ENCODE measurements around the gene NEDD8. TPM values are rescaled to one million over a fixed set of nuclear protein-coding genes. Genes with fewer than 3 reads are reported as not detected.

NEDD8 gene
- total RNA-seq, 1 experiment from 2014 or later, result 330 TPM

- peak; percentile 29 for ATAC-seq
- intact Hi-C loops (cut with micrococcal nuclease), result loop anchor here (2.0 kb wide), 1 partner anchor 16 kb away; the partner anchor contains the start of gene CHMP4A
- H3K36me3 ChIP-seq (ENCODE audit: low read depth, low read length), result peaks cover 9% of the 10 kb centered on the region
- H3K9me2 ChIP-seq (replicated peaks; ENCODE audit: low read length), result no peaks in the 10 kb centered on the region
- peak overlapping the region; percentile 89 for H3K27ac ChIP-seq (ENCODE audit: low read length)
- peak overlapping the region; percentile 86 for H3K4me3 ChIP-seq (ENCODE audit: low read length)
- H3K9ac ChIP-seq (ENCODE audit: low read length), result peak overlapping the region; percentile 99
- ChIA-PET CTCF (no interaction called here), POLR2A (ENCODE audit: unreplicated experiment) (interaction anchor here (0.5 to 0.7 kb wide), 2 partner anchors 60 to 81 kb away, joined by 3 to 4 read pairs; partner anchors contain the start of gene PSME1)
- H2AFZ ChIP-seq (ENCODE audit: low read length), result peak overlapping the region; percentile 99
- H3K9me3 ChIP-seq (ENCODE audit: low read length), result no peaks in the 10 kb centered on the region
- no peaks in the 10 kb centered on the region for H3K27me3 ChIP-seq (ENCODE audit: low read length)
- H3K79me2 ChIP-seq (ENCODE audit: low read length), result peaks cover 57% of the 10 kb centered on the region
- no peaks in the 10 kb centered on the region for H3F3A ChIP-seq (ENCODE audit: low read length, unreplicated experiment)
- peak; percentile 11 for DNase-seq
- peaks cover 9% of the 10 kb centered on the region for H3K4me1 ChIP-seq (ENCODE audit: insufficient read depth, low read length)
- no peak for TF ChIP-seq EZH2phosphoT487 (IDR thresholded peaks at IDR 0.05; ENCODE audit: borderline replicate concordance, low read length)
- H3K4me2 ChIP-seq (ENCODE audit: low read length), result peak overlapping the region; percentile 97
- no peaks in the 10 kb centered on the region for H4K20me1 ChIP-seq (ENCODE audit: low read length)
- BruUV-seq (replicated peaks), result TSS peak; percentile 77
Observed at GRCh38 chr14:24196071-24197055, 35.8 kb downstream of the NEDD8 start.

DNA sequence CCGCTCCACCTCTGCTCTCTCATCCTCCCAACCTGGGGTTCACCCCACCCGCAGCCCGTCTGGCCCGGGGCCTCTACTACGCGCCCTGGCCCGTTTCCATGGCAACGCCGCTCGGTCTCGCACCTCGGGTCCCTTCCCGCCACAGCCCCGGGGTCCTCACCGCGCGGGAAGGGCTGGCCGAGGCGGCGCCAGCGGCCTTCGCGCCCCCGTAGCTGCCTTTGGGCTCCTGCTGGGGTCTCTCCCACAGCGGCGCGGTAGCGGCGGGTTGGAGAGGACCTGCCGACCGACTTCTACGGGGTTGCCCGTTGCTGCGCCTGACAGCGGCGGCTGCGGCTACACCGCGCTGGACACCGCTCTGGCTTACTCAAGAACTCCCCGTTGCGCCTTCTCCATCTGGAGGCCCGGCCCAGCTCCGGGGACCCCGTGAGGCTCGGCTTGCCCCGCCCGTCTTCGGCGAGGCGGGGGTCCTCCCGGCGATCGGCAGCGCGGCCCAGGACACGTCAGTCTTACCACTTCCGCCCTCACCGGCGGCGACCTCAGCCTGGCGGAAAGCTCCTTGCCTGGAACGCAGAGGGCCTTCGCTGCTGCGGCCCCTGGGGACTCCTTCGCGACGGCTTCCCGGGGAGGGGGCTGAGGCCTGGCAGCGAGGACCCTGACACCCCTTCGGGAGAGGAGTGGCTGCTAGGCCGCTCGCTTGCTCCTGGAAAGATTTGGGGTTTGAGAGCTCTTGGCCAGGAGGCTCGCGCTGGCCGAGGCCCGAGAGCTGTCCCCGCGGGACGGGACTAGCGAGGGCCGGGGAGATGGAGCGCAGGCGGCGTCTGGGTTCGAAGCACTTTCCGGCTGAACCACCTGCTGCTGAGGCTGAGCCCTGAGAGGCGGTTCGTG lies 36.7 kb downstream of the NEDD8 start, which contains the start of gene TM9SF1:
TSS of gene TM9SF1 (minus strand) at position 256 of the 885 bp plus-strand sequence. CDS start 422 bp downstream, outside the sequence.
- CTCF ChIA-PET, result interaction anchor here (0.8 kb wide), 1 partner anchor 34 kb away, joined by 3 read pairs; the partner anchor contains the start of gene IRF9
- no TSS peak for BruUV-seq (replicated peaks)

More for the DNA sequence above, 36.7 kb downstream of the NEDD8 start, which contains the start of gene TM9SF1:
- peak within 1 kb of the TSS; percentile 99 for H3K9ac ChIP-seq (ENCODE audit: low read length)
- TF ChIP-seq, protein P1, sequence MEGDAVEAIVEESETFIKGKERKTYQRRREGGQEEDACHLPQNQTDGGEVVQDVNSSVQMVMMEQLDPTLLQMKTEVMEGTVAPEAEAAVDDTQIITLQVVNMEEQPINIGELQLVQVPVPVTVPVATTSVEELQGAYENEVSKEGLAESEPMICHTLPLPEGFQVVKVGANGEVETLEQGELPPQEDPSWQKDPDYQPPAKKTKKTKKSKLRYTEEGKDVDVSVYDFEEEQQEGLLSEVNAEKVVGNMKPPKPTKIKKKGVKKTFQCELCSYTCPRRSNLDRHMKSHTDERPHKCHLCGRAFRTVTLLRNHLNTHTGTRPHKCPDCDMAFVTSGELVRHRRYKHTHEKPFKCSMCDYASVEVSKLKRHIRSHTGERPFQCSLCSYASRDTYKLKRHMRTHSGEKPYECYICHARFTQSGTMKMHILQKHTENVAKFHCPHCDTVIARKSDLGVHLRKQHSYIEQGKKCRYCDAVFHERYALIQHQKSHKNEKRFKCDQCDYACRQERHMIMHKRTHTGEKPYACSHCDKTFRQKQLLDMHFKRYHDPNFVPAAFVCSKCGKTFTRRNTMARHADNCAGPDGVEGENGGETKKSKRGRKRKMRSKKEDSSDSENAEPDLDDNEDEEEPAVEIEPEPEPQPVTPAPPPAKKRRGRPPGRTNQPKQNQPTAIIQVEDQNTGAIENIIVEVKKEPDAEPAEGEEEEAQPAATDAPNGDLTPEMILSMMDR (conservative IDR thresholded peaks at IDR 0.05; ENCODE audit: low read depth, low read length), result no peak
- TF ChIP-seq EZH2 (IDR thresholded peaks at IDR 0.05; ENCODE audit: low read length, unreplicated experiment) (no peak), EZH2phosphoT487 (IDR thresholded peaks at IDR 0.05; ENCODE audit: borderline replicate concordance, low read length) (no peak)
- no peaks in the 10 kb centered on the region for H3K9me2 ChIP-seq (replicated peaks; ENCODE audit: low read length)
- POLR2A ChIA-PET (ENCODE audit: unreplicated experiment), result no interaction called here
- peak within 1 kb of the TSS; percentile 97 for H3K4me2 ChIP-seq (ENCODE audit: low read length)
- H3K27me3 ChIP-seq (ENCODE audit: low read length), result no peaks in the 10 kb centered on the region
- no peaks in the 10 kb centered on the region for H4K20me1 ChIP-seq (ENCODE audit: low read length)
- H3K36me3 ChIP-seq (ENCODE audit: low read depth, low read length), result peaks cover 8% of the 10 kb centered on the region; the same call in 1 of the 2 replicates
- peaks cover 59% of the 10 kb centered on the region for H3K79me2 ChIP-seq (ENCODE audit: low read length)
- ATAC-seq, result peak; percentile 94
- H3K27ac ChIP-seq (ENCODE audit: low read length), result peak within 1 kb of the TSS; percentile 89
- no peaks in the 10 kb centered on the region for H3K9me3 ChIP-seq (ENCODE audit: low read length)
- no peaks in the 10 kb centered on the region for H3F3A ChIP-seq (ENCODE audit: low read length, unreplicated experiment)
- H2AFZ ChIP-seq (ENCODE audit: low read length), result peak within 1 kb of the TSS; percentile 99
- DNase-seq, result peak; percentile 78
- peak within 1 kb of the TSS; percentile 86 for H3K4me3 ChIP-seq (ENCODE audit: low read length)
- intact Hi-C loops (cut with micrococcal nuclease), result loop anchor here (1.0 to 2.0 kb wide), 2 partner anchors 17 to 46 kb away; partner anchors contain the start of gene CHMP4A
- H3K4me1 ChIP-seq (ENCODE audit: insufficient read depth, low read length), result peaks cover 9% of the 10 kb centered on the region
